SK-N-MC (cell line): Measurements from ENCODE around the gene CDC42EP5.

Experiments
- DNase-seq: peaks from one replicate; pipeline ENCODE4 v3.0.0-alpha.2; 2011; ENCODE audit warnings: low read depth, low spot score
- H3K27ac ChIP-seq: fragments of 200-600 bp; sonication (generic); 2 replicates; pipeline ENCODE4 v1.5.1; 2016; ENCODE audit warnings: mixed run types
- H3K36me3 ChIP-seq: fragments of 200-600 bp; sonication (generic); 2 replicates; pipeline ENCODE4 v1.6.1; 2017; ENCODE audit warnings: antibody characterized with exemption, low read length, mixed read lengths; ENCODE audit not compliant: insufficient read depth
- H3K4me3 ChIP-seq: fragments of 200-600 bp; sonication (generic); 2 replicates; pipeline ENCODE4 v1.5.1; 2016
- H3K9ac ChIP-seq: fragments of 200-600 bp; sonication (generic); 2 replicates; pipeline ENCODE4 v1.8.0; 2017; ENCODE audit warnings: mixed run types, mixed read lengths; ENCODE audit not compliant: insufficient read length
- H3K9me3 ChIP-seq: fragments of 200-600 bp; sonication (generic); 2 replicates; pipeline ENCODE4 v1.6.1; 2017; ENCODE audit warnings: low read depth, mild to moderate bottlenecking, antibody characterized with exemption, low read length, moderate library complexity, mixed read lengths
- EZH2 ChIP-seq: fragments of 200-600 bp; sonication (generic); IDR thresholded peaks from one replicate; pipeline ENCODE4 v1.6.1; 2017; ENCODE audit warnings: antibody characterized with exemption
- FOXP2 ChIP-seq: optimal IDR thresholded peaks from 2 replicates; pipeline ENCODE3; 2011; ENCODE audit warnings: mild to moderate bottlenecking, moderate library complexity; ENCODE audit not compliant: insufficient read depth; ENCODE audit errors: extremely low read length, control extremely low read depth
- POLR2AphosphoS5 ChIP-seq: IDR thresholded peaks from 2 replicates; pipeline ENCODE4 v1.6.1; 2012; ENCODE audit warnings: mild to moderate bottlenecking, low read depth, low read length, borderline replicate concordance

The CDC42EP5 gene

GRCh38 chr19:54454781-54455675 lies 18.1 kb downstream of the CDC42EP5 start:
- DNase-seq, result no peak
- Histone ChIP-seq H3K4me3 (no peak overlapping the region), H3K9ac (no peak overlapping the region), H3K9me3 (no peaks in the 10 kb centered on the region), H3K27ac (no peak overlapping the region), H3K36me3 (peaks cover 89% of the 10 kb centered on the region)
- TF ChIP-seq EZH2, result no peak
- no peak; the same call in 1 of the 2 replicates for TF ChIP-seq POLR2AphosphoS5
- TF ChIP-seq FOXP2, result no peak

- peaks cover 83% of the 10 kb centered on the region for H3K36me3 ChIP-seq
- H3K4me3 ChIP-seq, result no peak overlapping the region
- DNase-seq, result no peak
- no peaks in the 10 kb centered on the region for H3K9me3 ChIP-seq
- no peak overlapping the region for H3K9ac ChIP-seq
- no peak for TF ChIP-seq FOXP2
- TF ChIP-seq POLR2AphosphoS5, result no peak
- TF ChIP-seq EZH2, result no peak
- no peak overlapping the region for H3K27ac ChIP-seq
These were observed 18.9 kb downstream of the CDC42EP5 start for GRCh38 chr19:54453921-54454780.

- Histone ChIP-seq H3K4me3 (no peak overlapping the region), H3K9me3 (no peaks in the 10 kb centered on the region), H3K36me3 (peaks cover 68% of the 10 kb centered on the region), H3K9ac (no peak overlapping the region), H3K27ac (no peak overlapping the region)
- TF ChIP-seq EZH2 (no peak), FOXP2 (no peak), POLR2AphosphoS5 (no peak)
- DNase-seq, result no peak
These were observed 20.5 kb downstream of the CDC42EP5 start for GRCh38 chr19:54452626-54453025.

- no peak for DNase-seq
- H3K27ac ChIP-seq, result no peak overlapping the region
- H3K9me3 ChIP-seq, result no peaks in the 10 kb centered on the region
- H3K4me3 ChIP-seq, result no peak overlapping the region
- TF ChIP-seq POLR2AphosphoS5, result no peak
- no peak for TF ChIP-seq EZH2
- no peak for TF ChIP-seq FOXP2
- no peak overlapping the region for H3K9ac ChIP-seq
- H3K36me3 ChIP-seq, result peaks cover 62% of the 10 kb centered on the region
These were observed 21.1 kb downstream of the CDC42EP5 start for GRCh38 chr19:54451997-54452396.

- no peak overlapping the region for H3K4me3 ChIP-seq
- H3K9ac ChIP-seq, result peak overlapping the region; percentile 57
- no peak for DNase-seq
- no peak for TF ChIP-seq EZH2
- TF ChIP-seq FOXP2, result no peak
- H3K36me3 ChIP-seq, result peaks cover 58% of the 10 kb centered on the region
- no peaks in the 10 kb centered on the region for H3K9me3 ChIP-seq
- H3K27ac ChIP-seq, result no peak overlapping the region
These were observed 21.7 kb downstream of the CDC42EP5 start for GRCh38 chr19:54451331-54451871.

GRCh38 chr19:54449701-54450069 lies 23.4 kb downstream of the CDC42EP5 start:
- TF ChIP-seq POLR2AphosphoS5, result no peak
- no peak for TF ChIP-seq EZH2
- no peak for TF ChIP-seq FOXP2
- H3K27ac ChIP-seq, result peak overlapping the region; percentile 88; the same call in 1 of the 2 replicates
- peak overlapping the region; percentile 85 for H3K4me3 ChIP-seq
- no peaks in the 10 kb centered on the region for H3K9me3 ChIP-seq
- peaks cover 49% of the 10 kb centered on the region for H3K36me3 ChIP-seq
- DNase-seq, result no peak
- H3K9ac ChIP-seq, result peak overlapping the region; percentile 90

- Histone ChIP-seq H3K9ac (peak within 1 kb of the TSS; percentile 90), H3K27ac (peak within 1 kb of the TSS; percentile 88), H3K36me3 (peaks cover 44% of the 10 kb centered on the region), H3K4me3 (peak within 1 kb of the TSS; percentile 85), H3K9me3 (no peaks in the 10 kb centered on the region)
- no peak for TF ChIP-seq EZH2
- TF ChIP-seq POLR2AphosphoS5, result peak; percentile 97
- peak; percentile 30 for TF ChIP-seq FOXP2
- DNase-seq, result peak; percentile 94
These were observed 24.1 kb downstream of the CDC42EP5 start, which contains the start of gene LENG8 for GRCh38 chr19:54448774-54449700. TSS of gene LENG8 (plus strand) at chr19:54449199. CDS start at chr19:54451345, 2,146 bp downstream.
